ENCODE results near the gene MEIS1.

Gene MEIS1

GRCh38 chr2:66594001-66594400, 159.1 kb downstream of the MEIS1 start:
- DNase-seq, result no peak
- intact Hi-C loops (cut with DNase I), result no loop called here

- intact Hi-C loops (cut with DNase I), result no loop called here
Measured at GRCh38 chr2:66595556-66595955, 160.6 kb downstream of the MEIS1 start.

DNA sequence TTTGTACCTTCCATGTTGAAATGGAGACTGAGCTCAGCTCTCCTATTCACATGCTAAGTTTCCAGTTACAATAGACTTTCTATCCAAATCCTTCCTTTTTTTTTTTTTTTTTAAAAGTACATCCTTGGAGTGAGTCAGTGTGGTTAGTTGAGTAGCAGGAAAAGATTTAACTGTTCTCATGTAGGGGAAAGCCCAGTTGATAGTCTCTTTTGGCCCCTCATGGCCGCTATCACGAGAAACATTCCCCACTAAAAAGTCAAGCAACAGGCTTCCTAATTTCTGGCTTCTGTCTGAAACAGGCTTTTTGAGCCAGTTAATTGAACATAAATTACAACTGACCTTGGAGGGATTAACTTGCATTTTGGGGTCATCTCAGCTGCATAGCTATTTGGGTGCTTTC, 161.3 kb downstream of the MEIS1 start:
- intact Hi-C loops (cut with DNase I), result no loop called here
- no peak for DNase-seq

More at GRCh38 chr2:66595556-66595955, 160.6 kb downstream of the MEIS1 start:
- no peak for DNase-seq

GRCh38 chr2:66601624-66602023, 166.7 kb downstream of the MEIS1 start:
- no peak for DNase-seq
- intact Hi-C loops (cut with DNase I), result no loop called here

DNA sequence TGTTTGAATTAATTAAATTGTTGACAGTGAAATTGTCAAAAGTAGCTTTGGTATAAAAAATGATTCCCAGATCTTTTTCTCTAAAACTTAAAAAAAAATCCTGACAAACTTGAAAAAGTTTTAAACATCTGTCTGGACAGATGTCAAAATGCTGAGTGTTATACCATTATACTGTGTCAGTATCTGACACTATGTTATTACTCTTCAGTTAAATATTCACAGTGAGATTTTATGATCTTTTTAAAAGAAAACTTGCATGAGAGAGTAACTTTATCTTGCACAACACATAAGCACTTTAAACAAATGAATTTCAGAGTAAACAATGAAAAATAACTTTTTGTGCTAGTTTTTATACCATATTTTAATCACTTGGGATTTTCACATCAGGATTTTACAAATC, 167.4 kb downstream of the MEIS1 start:
- intact Hi-C loops (cut with DNase I), result no loop called here
- DNase-seq, result no peak

DNA sequence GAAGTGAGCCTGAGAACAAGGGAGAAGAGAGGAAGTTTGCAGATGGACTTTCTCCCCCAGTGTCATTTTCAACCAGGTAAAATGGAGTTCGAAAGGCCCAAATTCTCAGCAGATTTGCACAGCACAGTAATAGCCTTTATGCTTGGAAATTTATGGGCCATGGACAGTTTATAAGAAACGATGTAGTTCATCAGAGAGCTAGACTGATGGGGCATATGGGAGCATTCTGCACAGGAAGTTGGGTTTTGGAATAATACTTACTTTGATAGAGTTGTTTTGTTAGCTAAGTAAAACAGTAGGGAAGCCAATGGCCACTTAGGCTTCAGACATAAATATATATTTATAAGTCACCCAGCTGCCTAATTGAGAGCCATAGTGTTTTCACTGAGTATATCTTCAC, 169.4 kb downstream of the MEIS1 start:
- no peak for DNase-seq
- intact Hi-C loops (cut with DNase I), result no loop called here

DNA sequence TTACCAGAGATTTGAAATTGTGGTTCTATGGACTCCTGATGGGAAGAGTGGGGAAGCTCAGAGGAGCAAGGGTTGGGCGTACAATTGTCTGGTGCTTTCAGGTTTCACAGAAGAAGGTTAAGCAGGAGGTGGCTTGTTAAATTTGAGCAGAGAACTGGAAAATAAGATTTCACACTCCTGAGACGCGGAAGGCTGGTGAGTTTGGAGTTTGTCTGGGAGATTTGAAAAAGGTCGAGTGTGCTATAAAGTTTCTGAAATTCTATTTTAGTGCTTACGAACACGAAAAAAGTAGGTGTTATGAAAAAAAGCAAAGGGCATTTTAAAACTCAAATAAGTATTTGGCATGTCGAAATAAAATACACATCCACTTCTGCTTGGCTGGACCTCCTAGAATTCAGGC, 170.1 kb downstream of the MEIS1 start:
- intact Hi-C loops (cut with DNase I), result no loop called here
- no peak for DNase-seq

DNA sequence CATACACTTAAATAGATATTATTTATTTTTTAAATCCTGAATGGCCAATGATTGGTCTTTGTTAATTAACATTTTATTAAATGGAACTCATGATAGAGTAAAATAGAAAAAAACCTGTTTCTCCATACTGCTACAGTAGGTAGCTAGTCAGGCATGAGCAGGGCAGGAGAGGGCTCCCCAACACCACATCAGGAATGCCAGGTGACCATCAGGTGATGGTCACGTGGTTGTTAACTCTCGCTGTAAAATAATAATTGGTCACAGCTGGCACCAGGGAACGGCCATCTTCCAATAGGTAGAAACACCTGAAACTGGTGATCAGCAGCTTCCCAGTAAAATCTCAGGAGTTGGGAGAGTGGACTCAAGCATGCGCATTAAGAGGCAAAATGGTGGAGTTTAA, 172.2 kb downstream of the MEIS1 start:
- no peak for DNase-seq
- intact Hi-C loops (cut with DNase I), result no loop called here

Measured in posterior cingulate gyrus (tissue), 11 donors.